DOHH2 (cell line): ENCODE results near the gene BRD7.

Experiments
- H3F3A ChIP-seq: fragments of 200-600 bp; sonication (generic), shearing (Covaris generic); 2 replicates; pipeline ENCODE4 v1.6.0; 2016; ENCODE audit warnings: antibody characterized with exemption, mild to moderate bottlenecking; ENCODE audit not compliant: control insufficient read depth, insufficient read depth
- H3K27ac ChIP-seq: fragments of 200-600 bp; sonication (generic); 2 replicates; pipeline ENCODE4 v1.5.1; 2014; ENCODE audit warnings: low read depth, mild to moderate bottlenecking, low read length, moderate library complexity
- H3K27me3 ChIP-seq: fragments of 200-600 bp; sonication (generic); 2 replicates; pipeline ENCODE4 v1.6.1; 2014; ENCODE audit warnings: mild to moderate bottlenecking, low read length, mixed read lengths; ENCODE audit not compliant: control insufficient read depth
- H3K36me3 ChIP-seq: fragments of 200-600 bp; sonication (generic); 2 replicates; pipeline ENCODE4 v1.6.1; 2014; ENCODE audit warnings: mild to moderate bottlenecking, low read length, moderate library complexity, mixed read lengths; ENCODE audit not compliant: control insufficient read depth
- H3K4me1 ChIP-seq: fragments of 200-600 bp; sonication (generic); 2 replicates; pipeline ENCODE4 v1.6.1; 2014; ENCODE audit warnings: mild to moderate bottlenecking, low read length, mixed read lengths; ENCODE audit not compliant: control insufficient read depth
- H3K4me2 ChIP-seq: fragments of 200-600 bp; sonication (generic); 2 replicates; pipeline ENCODE4 v1.6.0; 2014; ENCODE audit warnings: mild to moderate bottlenecking, low read length, moderate library complexity
- H3K4me3 ChIP-seq: fragments of 200-600 bp; sonication (generic); 2 replicates; pipeline ENCODE4 v1.5.1; 2014; ENCODE audit warnings: mild to moderate bottlenecking, low read length, mixed read lengths
- H3K79me2 ChIP-seq: fragments of 200-600 bp; sonication (generic); 2 replicates; pipeline ENCODE4 v1.6.1; 2014; ENCODE audit warnings: mild to moderate bottlenecking, low read length, mixed read lengths; ENCODE audit not compliant: control insufficient read depth
- H3K9me2 ChIP-seq: fragments of 200-600 bp; sonication (generic); replicated peaks from 2 replicates; pipeline ENCODE4 v1.6.1; 2014; ENCODE audit warnings: mild to moderate bottlenecking, low read length, mixed read lengths; ENCODE audit not compliant: control insufficient read depth
- H3K9me3 ChIP-seq: fragments of 200-600 bp; sonication (generic); 2 replicates; pipeline ENCODE4 v1.6.1; 2014; ENCODE audit warnings: antibody characterized with exemption, low read length, mixed read lengths; ENCODE audit not compliant: control insufficient read depth, insufficient read depth
- H4K20me1 ChIP-seq: fragments of 200-600 bp; sonication (generic); 2 replicates; pipeline ENCODE4 v1.6.0; 2014; ENCODE audit warnings: low read depth, mild to moderate bottlenecking, antibody characterized with exemption, low read length, moderate library complexity; ENCODE audit not compliant: control insufficient read depth, insufficient read depth
- CTCF ChIP-seq: fragments of 200-600 bp; sonication (generic); IDR thresholded peaks from one replicate; pipeline ENCODE4 v1.5.1; 2014; ENCODE audit warnings: antibody characterized with exemption, mild to moderate bottlenecking, low read depth, low read length; ENCODE audit not compliant: poor library complexity, severe bottlenecking
- EZH2phosphoT487 ChIP-seq: fragments of 200-600 bp; sonication (generic); IDR thresholded peaks from 2 replicates; pipeline ENCODE4 v1.6.1; 2017; ENCODE audit warnings: borderline replicate concordance, mild to moderate bottlenecking, antibody characterized with exemption, low read length, moderate library complexity, mixed read lengths

BRD7 gene

GRCh38 chr16:50322333-50322732 is 46.5 kb downstream of the BRD7 start:
- no peaks in the 10 kb centered on the region for H3K9me3 ChIP-seq
- peaks cover 92% of the 10 kb centered on the region for H3K36me3 ChIP-seq
- H3K27me3 ChIP-seq: no peaks in the 10 kb centered on the region
- 0 out of 2 replicates have a peak, but pooled peaks cover 2% of the 10 kb centered on the region for H4K20me1 ChIP-seq
- H3K4me2 ChIP-seq: no peak overlapping the region
- no peaks in the 10 kb centered on the region for H3K9me2 ChIP-seq
- 0 out of 2 replicates have a peak, but pooled peaks cover 2% of the 10 kb centered on the region for H3K4me1 ChIP-seq
- 0 out of 2 replicates have a peak, but pooled peaks cover 3% of the 10 kb centered on the region for H3F3A ChIP-seq
- H3K27ac ChIP-seq: no peak overlapping the region
- H3K4me3 ChIP-seq: no peak overlapping the region
- TF ChIP-seq EZH2phosphoT487: no peak
- no peak for TF ChIP-seq CTCF
- H3K79me2 ChIP-seq: no peaks in the 10 kb centered on the region

- H3K27ac ChIP-seq: no peak overlapping the region
- H4K20me1 ChIP-seq: no peaks in the 10 kb centered on the region
- peaks cover 94% of the 10 kb centered on the region for H3K36me3 ChIP-seq
Measured at GRCh38 chr16:50320310-50320709, 48.5 kb downstream of the BRD7 start.

GRCh38 chr16:50318796-50319578 is 49.8 kb downstream of the BRD7 start:
- no peak for TF ChIP-seq CTCF
- TF ChIP-seq EZH2phosphoT487: no peak
- no peaks in the 10 kb centered on the region for H3K79me2 ChIP-seq
- no peaks in the 10 kb centered on the region for H3K27me3 ChIP-seq
- 0 out of 2 replicates have a peak, but pooled peaks cover 3% of the 10 kb centered on the region for H3F3A ChIP-seq
- H3K4me2 ChIP-seq: no peak overlapping the region
- H3K9me3 ChIP-seq: no peaks in the 10 kb centered on the region
- H3K4me3 ChIP-seq: no peak overlapping the region
- H4K20me1 ChIP-seq: no peaks in the 10 kb centered on the region
- no peak overlapping the region for H3K27ac ChIP-seq
- H3K36me3 ChIP-seq: peaks cover 94% of the 10 kb centered on the region
- H3K9me2 ChIP-seq: no peaks in the 10 kb centered on the region
- H3K4me1 ChIP-seq: no peaks in the 10 kb centered on the region

More at GRCh38 chr16:50320310-50320709, 48.5 kb downstream of the BRD7 start:
- no peaks in the 10 kb centered on the region for H3K4me1 ChIP-seq
- no peaks in the 10 kb centered on the region for H3K9me2 ChIP-seq
- H3F3A ChIP-seq: 0 out of 2 replicates have a peak, but pooled peaks cover 3% of the 10 kb centered on the region
- no peaks in the 10 kb centered on the region for H3K79me2 ChIP-seq
- no peak overlapping the region for H3K4me2 ChIP-seq
- H3K4me3 ChIP-seq: no peak overlapping the region
- H3K27me3 ChIP-seq: no peaks in the 10 kb centered on the region
- no peak for TF ChIP-seq EZH2phosphoT487
- TF ChIP-seq CTCF: no peak
- H3K9me3 ChIP-seq: no peaks in the 10 kb centered on the region
